PC-3 (cell line): ENCODE data around the gene CD300LD.

Experiments used
- EZH2 ChIP-seq: fragments of 300-600 bp; sonication (generic); IDR thresholded peaks from one replicate; pipeline ENCODE4 v1.6.1; 2017; ENCODE audit warnings: antibody characterized with exemption, mild to moderate bottlenecking, low read length; ENCODE audit not compliant: unreplicated experiment
- EZH2phosphoT487 ChIP-seq: fragments of 300-600 bp; sonication (generic); IDR thresholded peaks from 2 replicates; pipeline ENCODE4 v1.6.1; 2018; ENCODE audit warnings: mild to moderate bottlenecking, antibody characterized with exemption, low read length, borderline replicate concordance
- TF ChIP-seq, protein P1 (sequence below): fragments of 300-600 bp; sonication (generic); conservative IDR thresholded peaks from 2 replicates; pipeline ENCODE4 v1.5.1; 2017; ENCODE audit warnings: antibody characterized with exemption, low read depth, mild to moderate bottlenecking, low read length

DNA sequence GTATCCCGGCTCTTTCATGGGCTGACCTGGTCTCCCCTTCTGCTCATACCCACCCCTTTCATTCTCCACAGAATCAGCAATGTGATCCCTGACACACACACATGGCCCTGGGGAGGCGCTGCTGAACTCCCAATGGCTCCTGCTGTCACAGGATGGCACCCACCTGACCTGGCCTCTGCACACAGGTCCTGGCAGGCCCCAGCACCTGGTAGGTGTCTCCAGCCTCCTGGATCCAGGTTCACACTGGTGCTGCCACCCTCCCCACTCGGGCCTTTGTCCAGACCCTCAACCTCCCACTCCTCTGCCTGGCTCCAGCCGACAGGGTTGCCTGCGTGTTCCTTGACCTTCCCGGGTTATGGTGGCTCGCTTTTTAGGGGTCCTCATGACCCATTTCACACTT lies 44.8 kb downstream of the CD300LD start:
- TF ChIP-seq, protein P1, sequence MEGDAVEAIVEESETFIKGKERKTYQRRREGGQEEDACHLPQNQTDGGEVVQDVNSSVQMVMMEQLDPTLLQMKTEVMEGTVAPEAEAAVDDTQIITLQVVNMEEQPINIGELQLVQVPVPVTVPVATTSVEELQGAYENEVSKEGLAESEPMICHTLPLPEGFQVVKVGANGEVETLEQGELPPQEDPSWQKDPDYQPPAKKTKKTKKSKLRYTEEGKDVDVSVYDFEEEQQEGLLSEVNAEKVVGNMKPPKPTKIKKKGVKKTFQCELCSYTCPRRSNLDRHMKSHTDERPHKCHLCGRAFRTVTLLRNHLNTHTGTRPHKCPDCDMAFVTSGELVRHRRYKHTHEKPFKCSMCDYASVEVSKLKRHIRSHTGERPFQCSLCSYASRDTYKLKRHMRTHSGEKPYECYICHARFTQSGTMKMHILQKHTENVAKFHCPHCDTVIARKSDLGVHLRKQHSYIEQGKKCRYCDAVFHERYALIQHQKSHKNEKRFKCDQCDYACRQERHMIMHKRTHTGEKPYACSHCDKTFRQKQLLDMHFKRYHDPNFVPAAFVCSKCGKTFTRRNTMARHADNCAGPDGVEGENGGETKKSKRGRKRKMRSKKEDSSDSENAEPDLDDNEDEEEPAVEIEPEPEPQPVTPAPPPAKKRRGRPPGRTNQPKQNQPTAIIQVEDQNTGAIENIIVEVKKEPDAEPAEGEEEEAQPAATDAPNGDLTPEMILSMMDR: no peak
- TF ChIP-seq EZH2phosphoT487 (no peak), EZH2 (no peak)
